Suprapubic skin (tissue), 3 donors: ENCODE data around the gene SGCD.

ENCODE experiments used
- POLR2A ChIP-seq, 2 donors: fragments of 450-650 bp; IDR thresholded peaks; one replicate each; pipeline ENCODE4 v1.6.1; 2017; ENCODE audit warnings: antibody characterized with exemption in 2 of 2, mild to moderate bottlenecking in 2 of 2, moderate library complexity in 2 of 2
- TF ChIP-seq, protein P1 (sequence below), 2 donors: fragments of 200-600 bp in 1 of 2; fragments of 450-650 bp in 1 of 2; sonication (generic) in 1 of 2; IDR thresholded peaks; one replicate each; pipeline ENCODE4 v1.5.1; 2016 to 2019; ENCODE audit warnings: antibody characterized with exemption in 2 of 2, mild to moderate bottlenecking in 1 of 2, moderate library complexity in 1 of 2

DNA sequence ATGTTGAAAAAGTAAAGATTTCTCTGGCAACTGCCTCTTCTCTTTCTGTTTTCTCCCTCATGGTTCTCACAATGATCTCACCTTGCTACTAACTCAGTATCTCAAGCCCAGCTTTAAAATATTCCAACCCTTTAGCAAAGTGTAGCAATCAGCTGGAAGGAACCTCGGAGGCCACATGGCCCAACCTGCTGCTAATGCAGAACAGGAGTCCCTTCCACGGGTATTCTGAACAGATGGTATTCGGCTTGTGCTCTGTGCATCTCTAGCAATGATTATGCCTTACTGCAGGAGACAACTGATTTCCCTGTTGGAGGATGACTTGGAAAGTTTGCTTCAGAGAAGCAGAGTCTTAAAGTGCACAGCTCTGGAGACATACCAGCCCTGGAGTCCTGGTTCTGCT is 371.4 kb downstream of the SGCD start:
- TF ChIP-seq, protein P1, sequence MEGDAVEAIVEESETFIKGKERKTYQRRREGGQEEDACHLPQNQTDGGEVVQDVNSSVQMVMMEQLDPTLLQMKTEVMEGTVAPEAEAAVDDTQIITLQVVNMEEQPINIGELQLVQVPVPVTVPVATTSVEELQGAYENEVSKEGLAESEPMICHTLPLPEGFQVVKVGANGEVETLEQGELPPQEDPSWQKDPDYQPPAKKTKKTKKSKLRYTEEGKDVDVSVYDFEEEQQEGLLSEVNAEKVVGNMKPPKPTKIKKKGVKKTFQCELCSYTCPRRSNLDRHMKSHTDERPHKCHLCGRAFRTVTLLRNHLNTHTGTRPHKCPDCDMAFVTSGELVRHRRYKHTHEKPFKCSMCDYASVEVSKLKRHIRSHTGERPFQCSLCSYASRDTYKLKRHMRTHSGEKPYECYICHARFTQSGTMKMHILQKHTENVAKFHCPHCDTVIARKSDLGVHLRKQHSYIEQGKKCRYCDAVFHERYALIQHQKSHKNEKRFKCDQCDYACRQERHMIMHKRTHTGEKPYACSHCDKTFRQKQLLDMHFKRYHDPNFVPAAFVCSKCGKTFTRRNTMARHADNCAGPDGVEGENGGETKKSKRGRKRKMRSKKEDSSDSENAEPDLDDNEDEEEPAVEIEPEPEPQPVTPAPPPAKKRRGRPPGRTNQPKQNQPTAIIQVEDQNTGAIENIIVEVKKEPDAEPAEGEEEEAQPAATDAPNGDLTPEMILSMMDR (IDR thresholded peaks at IDR 0.05): no peak
- no peak for TF ChIP-seq POLR2A (IDR thresholded peaks at IDR 0.05)
